SK-N-SH (cell line): ENCODE results near the gene MAP6D1. TPM values are rescaled to one million over a fixed set of nuclear protein-coding genes. Genes with fewer than 3 reads are reported as not detected.

Experiments
- CTCF ChIA-PET: fragments of 300-600, 350-600 bp; formaldehyde crosslinking; extraction: SDS; loops from one replicate; lab custom pipeline; 2021; lab: Yijun Ruan, JAX
- POLR2A ChIA-PET: fragments of 350-600 bp; sonication (Branson Sonifier 250); formaldehyde crosslinking; extraction: SDS; loops from one replicate; lab custom pipeline; 2020; ENCODE audit warnings: antibody characterized with exemption, inconsistent platforms; lab: Yijun Ruan, JAX
- DNase-seq: peaks from one replicate; pipeline ENCODE4 v3.0.0; 2012
- H2AFZ ChIP-seq: fragments of 200-600 bp; sonication (generic); 2 replicates; pipeline ENCODE4 v1.8.1; 2016; ENCODE audit warnings: antibody characterized with exemption, mild to moderate bottlenecking, low read depth
- H3F3A ChIP-seq: fragments of 200-600 bp; sonication (generic); replicated peaks from 2 replicates; pipeline ENCODE3; 2016; ENCODE audit warnings: antibody characterized with exemption, mild to moderate bottlenecking; ENCODE audit not compliant: insufficient read depth
- H3K27ac ChIP-seq, 2 experiments: fragments of 200-500 bp in 1 of 2; fragments of 200-600 bp in 1 of 2; sonication (Bioruptor generic) in 1 of 2; sonication (generic), shearing (Covaris generic) in 1 of 2; 2 replicates each; pipeline versions ENCODE4 v1.5.1 to v1.6.1; 2014 to 2016; ENCODE audit warnings: low read depth in 2 of 2, inconsistent platforms in 1 of 2, low read length in 1 of 2, mild to moderate bottlenecking in 1 of 2, mixed read lengths in 1 of 2
- H3K27me3 ChIP-seq: fragments of 200-600 bp; sonication (generic), shearing (Covaris generic); 2 replicates; pipeline ENCODE4 v1.6.1; 2016; ENCODE audit warnings: mixed run types; ENCODE audit not compliant: insufficient read depth
- H3K36me3 ChIP-seq, 2 experiments: fragments of 200-500 bp in 1 of 2; fragments of 200-600 bp in 1 of 2; sonication (Bioruptor generic) in 1 of 2; sonication (generic) in 1 of 2; replicated peaks in 1 of 2; 2 replicates each; pipeline versions ENCODE3 to v1.5.1; 2014 to 2016; ENCODE audit warnings: low read length in 1 of 2, mild to moderate bottlenecking in 1 of 2; ENCODE audit not compliant: insufficient read depth in 2 of 2, control insufficient read depth in 1 of 2
- H3K4me1 ChIP-seq, 2 experiments: fragments of 200-500 bp in 1 of 2; fragments of 200-600 bp in 1 of 2; sonication (Bioruptor generic) in 1 of 2; sonication (generic), shearing (Covaris generic) in 1 of 2; 2 replicates each; pipeline versions ENCODE4 v1.5.1 to v1.6.1; 2014 to 2016; ENCODE audit warnings: low read depth in 1 of 2, low read length in 1 of 2, mixed run types in 1 of 2; ENCODE audit not compliant: insufficient read depth in 2 of 2, control insufficient read depth in 1 of 2
- H3K4me2 ChIP-seq: fragments of 200-600 bp; sonication (generic), shearing (Covaris generic); 2 replicates; pipeline ENCODE4 v1.6.1; 2017; ENCODE audit warnings: mixed run types
- H3K4me3 ChIP-seq, 2 experiments: fragments of 200-500 bp in 1 of 2; fragments of 200-600 bp in 1 of 2; sonication (Bioruptor generic) in 1 of 2; sonication (generic), shearing (Covaris generic) in 1 of 2; 2 replicates each; pipeline versions ENCODE4 v1.5.1 to v1.8.1; 2014 to 2016; ENCODE audit warnings: low read depth in 2 of 2, inconsistent platforms in 1 of 2, low read length in 1 of 2, mild to moderate bottlenecking in 1 of 2, mixed read lengths in 1 of 2, moderate library complexity in 1 of 2
- H3K79me2 ChIP-seq: fragments of 200-600 bp; sonication (generic); 2 replicates; pipeline ENCODE4 v1.8.1; 2017; ENCODE audit warnings: mild to moderate bottlenecking; ENCODE audit not compliant: insufficient read depth
- H3K9ac ChIP-seq: fragments of 200-600 bp; sonication (generic); 2 replicates; pipeline ENCODE4 v1.6.1; 2017; ENCODE audit warnings: mixed run types
- H3K9me2 ChIP-seq: fragments of 200-600 bp; sonication (generic); 2 replicates; pipeline ENCODE4 v1.6.1; 2017; ENCODE audit warnings: mixed run types
- H3K9me3 ChIP-seq: fragments of 200-600 bp; sonication (generic); 2 replicates; pipeline ENCODE4 v1.6.1; 2017; ENCODE audit warnings: mixed run types, mild to moderate bottlenecking, moderate library complexity
- H4K20me1 ChIP-seq: fragments of 200-600 bp; sonication (generic); 2 replicates; pipeline ENCODE4 v1.6.1; 2017; ENCODE audit warnings: mild to moderate bottlenecking, mixed run types; ENCODE audit not compliant: insufficient read depth
- CHD2 ChIP-seq: fragments of 150-350 bp; IDR thresholded peaks from 2 replicates; pipeline ENCODE4 v1.6.1; 2018; ENCODE audit warnings: low read length; ENCODE audit not compliant: partially characterized antibody
- EP300 ChIP-seq, 2 experiments: IDR thresholded peaks; 2 replicates each; pipeline versions ENCODE4 v1.4.0 to v1.6.1; 2012; ENCODE audit warnings: borderline replicate concordance in 1 of 2, low read depth in 1 of 2, low read length in 1 of 2
- FOSL2 ChIP-seq: IDR thresholded peaks from 2 replicates; pipeline ENCODE4 v1.4.0; 2012; ENCODE audit warnings: low read depth, mild to moderate bottlenecking, moderate library complexity, borderline replicate concordance
- FOXJ3 ChIP-seq: sonication (generic); formaldehyde crosslinking; IDR thresholded peaks from 2 replicates; pipeline ENCODE4 v1.5.1; 2020; ENCODE audit warnings: mild to moderate bottlenecking, missing genetic modification reagents
- JUND ChIP-seq: IDR thresholded peaks from 2 replicates; pipeline ENCODE4 v1.4.0; 2012
- MXI1 ChIP-seq: IDR thresholded peaks from 2 replicates; pipeline ENCODE4 v1.6.1; 2012; ENCODE audit warnings: mild to moderate bottlenecking, low read depth, low read length, improper control_type of control experiment
- POLR2AphosphoS5 ChIP-seq: IDR thresholded peaks from 2 replicates; pipeline ENCODE4 v1.6.1; 2012; ENCODE audit warnings: low read depth, low read length
- RCOR1 ChIP-seq: fragments of 150-350 bp; IDR thresholded peaks from 2 replicates; pipeline ENCODE4 v1.6.1; 2017; ENCODE audit warnings: antibody characterized with exemption, low read length
- RFX5 ChIP-seq: IDR thresholded peaks from 2 replicates; pipeline ENCODE4 v1.6.1; 2012; ENCODE audit warnings: mild to moderate bottlenecking, improper control_type of control experiment, low read length
- YY1 ChIP-seq: IDR thresholded peaks from 2 replicates; pipeline ENCODE4 v1.4.0; 2012; ENCODE audit warnings: low read depth, mild to moderate bottlenecking
- WGBS: methylation state at CpG from one replicate; pipeline ENCODE4 v1.1.6; 2017; ENCODE audit warnings: low lambda C conversion rate; 5-methylcytosine and 5-hydroxymethylcytosine counted together
- polyA plus RNA-seq, 3 experiments: library from polyadenylated mRNA; depleted of rRNA; stranded (reverse); fragments of >200 nt; gene quantifications; 2 replicates each; pipeline ENCODE4 v1.2.3, GENCODE V29; 2012
- TF ChIP-seq, protein P1 (sequence below): IDR thresholded peaks from 2 replicates; pipeline ENCODE4 v1.4.0; 2012; ENCODE audit warnings: low read depth, borderline replicate concordance
- TF ChIP-seq, protein P2 (sequence below): fragments of 150-350 bp; IDR thresholded peaks from 2 replicates; pipeline ENCODE4 v1.6.1; 2016; ENCODE audit warnings: mild to moderate bottlenecking, low read depth, low read length

Gene MAP6D1
- polyA plus RNA-seq, 1 of the 3 experiments (the other 2 are of a cell fraction), result 2.6 TPM

DNA sequence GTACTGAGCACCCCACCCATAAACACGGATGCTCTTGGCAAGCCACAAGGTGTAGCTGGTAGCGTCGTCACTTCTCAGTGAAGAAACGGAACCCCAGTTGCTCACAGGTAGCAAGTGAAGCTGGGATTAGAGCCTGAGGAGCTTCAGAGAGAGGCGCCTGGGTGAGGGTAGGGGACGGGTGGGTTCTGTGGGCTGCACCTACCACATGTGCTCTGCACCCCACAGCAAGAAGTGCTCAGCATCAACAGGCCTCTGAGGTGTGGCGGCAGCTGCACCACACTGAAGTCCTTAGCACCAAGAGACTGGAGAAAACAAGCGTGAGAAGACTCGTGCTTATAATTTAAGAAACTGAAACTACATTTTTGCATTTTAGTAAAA lies 9.8 kb downstream of the MAP6D1 start:
- CTCF ChIA-PET, result interaction anchor here (0.7 to 2.4 kb wide), 3 partner anchors 10 to 69 kb away, joined by 3 to 14 read pairs (median 4); partner anchors contain the start of genes MAP6D1 and PARL

DNA sequence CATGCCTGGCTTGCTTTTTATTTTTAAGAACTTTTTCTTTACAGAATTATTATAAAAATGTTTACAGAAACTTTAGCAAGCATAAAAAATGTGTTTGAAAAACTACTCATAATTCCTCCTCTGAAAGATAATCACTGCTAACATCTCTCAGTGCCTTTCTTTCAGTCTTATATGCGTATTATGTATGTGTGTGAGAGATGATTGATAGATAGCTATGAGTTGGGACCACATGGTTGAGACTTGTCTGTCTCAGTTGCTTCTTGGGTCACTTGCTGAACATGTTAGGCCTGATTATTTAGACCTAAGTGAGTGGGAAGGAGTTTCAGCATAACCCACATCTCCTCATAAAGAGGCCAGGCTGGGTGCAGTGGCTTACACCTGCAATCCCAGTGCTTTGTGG lies 11.1 kb downstream of the MAP6D1 start:
- WGBS, result 100% methylated on average over 1 of the region's 1 CpG
- no peak overlapping the region for H3K4me3 ChIP-seq
- POLR2A ChIA-PET, result no interaction called here
- peaks cover 11 to 42% of the 10 kb centered on the region in 2 experiments for H3K36me3 ChIP-seq
- H3K27ac ChIP-seq, result no peak overlapping the region
- CTCF ChIA-PET, result no interaction called here
- H3K9me3 ChIP-seq, result no peaks in the 10 kb centered on the region
- H2AFZ ChIP-seq, result no peak overlapping the region
- no peaks in the 10 kb centered on the region for H3K4me1 ChIP-seq
- H4K20me1 ChIP-seq, result no peaks in the 10 kb centered on the region
- H3K4me2 ChIP-seq, result no peak overlapping the region
- no peak for TF ChIP-seq EP300 (IDR thresholded peaks at IDR 0.05; ENCODE audit: borderline replicate concordance in 1 of 2, low read depth in 1 of 2, low read length in 1 of 2)
- no peak for TF ChIP-seq CHD2
- no peak for TF ChIP-seq MXI1
- TF ChIP-seq JUND, result no peak
- no peak for DNase-seq
- H3F3A ChIP-seq, result no peaks in the 10 kb centered on the region
- H3K27me3 ChIP-seq, result no peaks in the 10 kb centered on the region
- H3K9me2 ChIP-seq, result no peaks in the 10 kb centered on the region
- H3K79me2 ChIP-seq, result no peaks in the 10 kb centered on the region
- H3K9ac ChIP-seq, result no peak overlapping the region

More for the DNA sequence above, 9.8 kb downstream of the MAP6D1 start:
- POLR2A ChIA-PET, result no interaction called here
- Histone ChIP-seq H3K79me2 (no peaks in the 10 kb centered on the region), H3K9me3 (no peaks in the 10 kb centered on the region), H3K4me2 (no peak overlapping the region), H3K4me3 (no peak overlapping the region), H3K27me3 (no peaks in the 10 kb centered on the region), H3K36me3 (peaks cover 0 to 29% of the 10 kb centered on the region in 2 experiments), H3K4me1 (no peaks in the 10 kb centered on the region), H2AFZ (no peak overlapping the region), H3K9me2 (no peaks in the 10 kb centered on the region), H3K9ac (no peak overlapping the region), H3F3A (no peaks in the 10 kb centered on the region), H3K27ac (no peak overlapping the region), H4K20me1 (no peaks in the 10 kb centered on the region)
- DNase-seq, result no peak
- 88% methylated on average over 9 of the region's 9 CpGs for WGBS
- TF ChIP-seq FOSL2, result no peak
- TF ChIP-seq EP300 (IDR thresholded peaks at IDR 0.05; ENCODE audit: borderline replicate concordance in 1 of 2, low read depth in 1 of 2, low read length in 1 of 2), result no peak
- no peak for TF ChIP-seq FOXJ3 (CRISPR knock-in tag)
- TF ChIP-seq YY1, result no peak
- TF ChIP-seq, protein P1, sequence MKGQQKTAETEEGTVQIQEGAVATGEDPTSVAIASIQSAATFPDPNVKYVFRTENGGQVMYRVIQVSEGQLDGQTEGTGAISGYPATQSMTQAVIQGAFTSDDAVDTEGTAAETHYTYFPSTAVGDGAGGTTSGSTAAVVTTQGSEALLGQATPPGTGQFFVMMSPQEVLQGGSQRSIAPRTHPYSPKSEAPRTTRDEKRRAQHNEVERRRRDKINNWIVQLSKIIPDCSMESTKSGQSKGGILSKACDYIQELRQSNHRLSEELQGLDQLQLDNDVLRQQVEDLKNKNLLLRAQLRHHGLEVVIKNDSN, result no peak
- TF ChIP-seq RFX5, result no peak
- no peak for TF ChIP-seq JUND
- TF ChIP-seq MXI1, result no peak
- TF ChIP-seq RCOR1, result no peak
- TF ChIP-seq, protein P2, sequence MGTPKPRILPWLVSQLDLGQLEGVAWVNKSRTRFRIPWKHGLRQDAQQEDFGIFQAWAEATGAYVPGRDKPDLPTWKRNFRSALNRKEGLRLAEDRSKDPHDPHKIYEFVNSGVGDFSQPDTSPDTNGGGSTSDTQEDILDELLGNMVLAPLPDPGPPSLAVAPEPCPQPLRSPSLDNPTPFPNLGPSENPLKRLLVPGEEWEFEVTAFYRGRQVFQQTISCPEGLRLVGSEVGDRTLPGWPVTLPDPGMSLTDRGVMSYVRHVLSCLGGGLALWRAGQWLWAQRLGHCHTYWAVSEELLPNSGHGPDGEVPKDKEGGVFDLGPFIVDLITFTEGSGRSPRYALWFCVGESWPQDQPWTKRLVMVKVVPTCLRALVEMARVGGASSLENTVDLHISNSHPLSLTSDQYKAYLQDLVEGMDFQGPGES, result no peak
- no peak for TF ChIP-seq POLR2AphosphoS5
